Erythroblast (primary cell): ENCODE data around the gene TLK2.

Experiments
- GATA1 ChIP-seq: IDR thresholded peaks from 2 replicates; pipeline ENCODE4 v1.6.1; 2011; ENCODE audit warnings: low read depth, mild to moderate bottlenecking, control low read depth, low read length, moderate library complexity
- POLR2A ChIP-seq: IDR thresholded peaks from 2 replicates; pipeline ENCODE4 v1.6.1; 2011; ENCODE audit warnings: mild to moderate bottlenecking, low read length

DNA sequence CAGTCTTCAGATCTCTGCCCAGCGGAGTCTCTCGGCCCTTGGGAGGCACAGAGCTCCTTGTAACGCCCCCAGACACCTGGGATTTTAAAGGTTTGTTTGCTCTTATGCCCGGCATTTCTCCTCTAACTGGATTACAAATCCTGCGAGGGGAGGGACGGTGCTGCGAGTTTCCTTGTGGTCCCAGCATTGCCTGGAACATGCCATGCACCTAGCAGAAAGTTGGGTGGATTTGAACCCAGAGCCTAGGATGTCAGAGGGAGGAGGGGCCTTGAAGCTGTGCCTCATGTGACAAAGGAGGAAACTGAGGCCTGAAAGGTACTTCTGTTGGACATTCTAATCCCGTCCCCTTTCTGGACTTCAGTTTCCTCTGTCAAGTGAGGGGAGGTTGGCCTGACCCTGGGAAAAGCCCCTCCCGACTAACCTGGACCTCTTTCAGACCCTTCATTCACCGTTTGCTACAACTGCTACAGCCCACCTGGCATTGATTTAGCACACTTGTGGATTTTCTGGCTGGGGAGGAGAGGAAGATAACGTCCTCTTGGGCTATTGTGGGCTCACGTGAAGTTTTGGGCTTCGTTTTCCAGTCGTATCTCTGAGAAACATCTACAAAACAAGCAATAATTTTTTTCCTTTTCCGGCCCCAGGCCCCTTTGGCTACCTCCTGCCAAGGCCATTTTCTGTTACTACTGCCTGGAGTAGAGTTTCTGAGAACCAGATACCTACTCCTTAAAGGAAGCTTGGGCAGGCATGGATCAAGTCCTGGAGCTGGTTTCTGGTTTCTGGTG is 179.7 kb downstream of the TLK2 start:
- no peak for TF ChIP-seq POLR2A
- TF ChIP-seq GATA1 = no peak
